ENCODE measurements around the gene SH3BGRL3. TPM values are rescaled to one million over a fixed set of nuclear protein-coding genes. Genes with fewer than 3 reads are reported as not detected.

SH3BGRL3 gene
- total and polyA plus RNA-seq, 2 of the 13 experiments (the other 11 are each of a cell fraction or from before 2014, with no cell fraction given) = 11.4 to 12.2 TPM

- TF ChIP-seq ZNF749 (CRISPR knock-in tag; IDR thresholded peaks at IDR 0.05; ENCODE audit: borderline replicate concordance) = no peak
- no peak for TF ChIP-seq EZH2 (conservative IDR thresholded peaks at IDR 0.05; ENCODE audit: low read depth, low read length)
- TF ChIP-seq PATZ1 (CRISPR knock-in tag; IDR thresholded peaks at IDR 0.05) = no peak
- no peak for TF ChIP-seq MTF1 (CRISPR knock-in tag; IDR thresholded peaks at IDR 0.05)
- TF ChIP-seq ZBTB44 (CRISPR knock-in tag; IDR thresholded peaks at IDR 0.05) = no peak
- no peak for TF ChIP-seq MYPOP (CRISPR knock-in tag; IDR thresholded peaks at IDR 0.05)
- TF ChIP-seq ZNF629 (CRISPR knock-in tag; conservative IDR thresholded peaks at IDR 0.05) = no peak
- no peak for TF ChIP-seq FOXC1 (CRISPR knock-in tag; IDR thresholded peaks at IDR 0.05; ENCODE audit: borderline replicate concordance)
- TF ChIP-seq MTERF4 (CRISPR knock-in tag; IDR thresholded peaks at IDR 0.05) = no peak
- no peak for TF ChIP-seq SMC3 (IDR thresholded peaks at IDR 0.05; ENCODE audit: low read length)
- no peak for TF ChIP-seq SMAD9 (CRISPR knock-in tag; IDR thresholded peaks at IDR 0.05)
- TF ChIP-seq REPIN1 (CRISPR knock-in tag; IDR thresholded peaks at IDR 0.05; ENCODE audit: borderline replicate concordance, low read depth) = no peak
Measured at GRCh38 chr1:26297791-26298124, 17.9 kb downstream of the SH3BGRL3 start (continued).
